Activated T-cell treated with anti-CD3 and anti-CD28 coated beads for 4 hours (primary cell): ENCODE measurements around the gene SEMA3F.

Source experiments
- DNase-seq: peaks from one replicate; pipeline ENCODE4 v3.0.0-alpha.2; 2020

Gene SEMA3F

GRCh38 chr3:50171540-50172301 is 16.6 kb downstream of the SEMA3F start:
- no peak for DNase-seq

DNA sequence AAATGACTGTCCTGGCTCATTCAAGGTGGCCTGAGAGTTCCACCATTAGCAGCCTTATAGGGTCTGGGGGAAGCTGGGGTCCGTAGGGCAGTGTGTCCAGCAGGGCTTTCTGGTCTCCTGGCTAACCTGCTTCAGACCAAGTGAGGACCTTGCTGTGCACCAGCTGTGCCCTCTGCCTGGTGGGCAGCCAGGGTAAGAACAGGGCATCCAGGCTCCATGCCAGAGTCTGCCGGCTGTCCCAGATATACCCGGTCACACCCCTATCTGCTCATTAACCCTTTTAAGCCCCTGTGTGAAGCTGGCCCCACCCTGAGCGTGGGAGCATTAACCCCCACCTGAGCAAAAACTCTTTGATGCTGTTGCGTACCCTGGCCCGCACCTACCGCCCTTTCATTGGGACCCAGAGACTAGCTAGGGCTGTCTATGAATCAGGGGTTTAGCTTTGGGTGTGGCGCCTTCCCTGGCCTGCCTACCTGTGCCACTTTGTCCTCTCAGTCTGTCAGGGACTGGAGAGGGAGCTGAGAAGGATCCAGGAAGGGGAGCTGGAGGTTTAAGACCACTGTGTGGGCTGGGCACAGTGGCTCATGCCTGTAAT is 17.6 kb downstream of the SEMA3F start:
- no peak for DNase-seq

GRCh38 chr3:50173685-50174516 is 18.8 kb downstream of the SEMA3F start:
- DNase-seq, result no peak

GRCh38 chr3:50174517-50174895 is 19.4 kb downstream of the SEMA3F start:
- DNase-seq, result no peak

DNA sequence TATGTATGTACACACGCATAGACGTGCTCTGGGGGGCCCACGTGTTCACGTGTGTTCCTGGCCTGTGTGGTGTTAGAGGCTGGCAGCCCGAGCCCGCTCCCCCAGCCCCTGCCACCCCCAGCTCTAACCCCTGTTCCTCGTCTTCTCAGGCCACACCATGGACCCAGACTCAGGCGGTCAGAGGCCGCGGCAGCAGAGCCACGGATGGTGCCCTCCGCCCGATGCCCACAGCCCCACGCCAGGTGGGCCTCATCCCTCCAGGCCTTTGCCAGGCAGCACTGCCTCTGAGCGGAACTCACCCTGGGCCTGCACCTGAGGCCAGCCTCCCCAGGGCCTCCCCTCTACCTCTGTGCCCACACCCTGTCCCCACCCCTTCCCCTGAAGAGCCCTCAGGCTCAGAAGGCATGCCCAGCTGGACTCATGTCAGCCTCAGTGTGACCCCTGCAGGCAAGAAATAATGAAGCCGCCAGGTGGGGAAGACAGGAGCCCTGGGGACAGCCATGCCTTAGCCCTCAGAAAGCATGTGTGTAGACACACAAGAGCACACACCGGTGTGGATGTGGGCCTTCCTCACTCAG is 19.9 kb downstream of the SEMA3F start:
- no peak for DNase-seq

GRCh38 chr3:50177346-50177745 is 22.2 kb downstream of the SEMA3F start:
- DNase-seq, result no peak

- no peak for DNase-seq
Observed at GRCh38 chr3:50179710-50180109, 24.6 kb downstream of the SEMA3F start.

GRCh38 chr3:50181985-50182384 is 26.9 kb downstream of the SEMA3F start:
- DNase-seq, result no peak

GRCh38 chr3:50182533-50183099 is 27.5 kb downstream of the SEMA3F start:
- no peak for DNase-seq

DNA sequence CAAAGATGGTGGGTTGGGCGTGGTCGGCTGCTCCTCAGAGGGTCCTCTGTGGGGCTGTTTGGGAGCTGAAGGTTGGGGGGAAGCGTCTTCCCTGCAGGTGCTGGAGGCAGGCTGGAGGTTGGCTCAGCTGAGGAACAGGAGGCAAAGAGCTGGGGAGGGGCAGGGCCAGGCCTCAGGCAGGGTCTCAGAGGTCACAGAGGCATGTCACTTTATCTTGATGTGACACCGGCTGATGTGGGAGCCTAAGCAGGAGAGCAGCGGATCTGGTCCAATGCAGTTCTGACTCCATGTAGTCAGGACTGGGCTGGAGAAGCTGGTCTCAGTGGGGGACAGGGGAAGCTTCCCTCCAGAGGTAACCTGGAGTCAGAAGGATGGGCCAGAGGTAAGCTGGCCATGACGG is 28.6 kb downstream of the SEMA3F start:
- DNase-seq, result no peak

DNA sequence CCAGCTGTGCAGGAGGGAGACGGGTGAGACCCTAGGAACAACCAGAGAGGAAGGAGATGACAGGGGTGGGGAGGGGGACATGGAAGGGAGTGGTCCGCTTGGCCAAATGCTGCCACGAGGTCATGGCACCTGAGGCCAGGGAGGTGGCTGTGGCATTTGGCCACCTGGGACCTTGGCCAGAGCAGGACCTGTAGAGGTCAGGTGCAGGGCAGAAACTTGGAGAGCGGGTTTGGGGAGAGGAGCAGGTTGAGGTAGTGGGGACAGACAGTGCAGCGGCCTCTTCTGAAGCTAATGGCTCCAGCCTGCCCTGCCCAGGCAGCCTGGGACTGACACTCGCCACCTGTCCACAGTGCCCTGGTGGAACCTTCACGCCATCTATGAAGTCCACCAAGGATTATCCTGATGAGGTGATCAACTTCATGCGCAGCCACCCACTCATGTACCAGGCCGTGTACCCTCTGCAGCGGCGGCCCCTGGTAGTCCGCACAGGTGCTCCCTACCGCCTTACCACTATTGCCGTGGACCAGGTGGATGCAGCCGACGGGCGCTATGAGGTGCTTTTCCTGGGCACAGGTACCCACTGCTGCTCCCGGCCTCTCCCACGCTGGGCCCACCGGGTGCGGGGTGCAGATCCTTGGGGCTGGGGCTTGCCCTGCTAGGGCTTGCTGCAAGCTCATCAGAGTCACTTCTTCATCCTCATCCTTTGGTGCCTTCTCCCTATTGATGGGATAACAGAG is 29.3 kb downstream of the SEMA3F start:
- DNase-seq, result no peak

DNA sequence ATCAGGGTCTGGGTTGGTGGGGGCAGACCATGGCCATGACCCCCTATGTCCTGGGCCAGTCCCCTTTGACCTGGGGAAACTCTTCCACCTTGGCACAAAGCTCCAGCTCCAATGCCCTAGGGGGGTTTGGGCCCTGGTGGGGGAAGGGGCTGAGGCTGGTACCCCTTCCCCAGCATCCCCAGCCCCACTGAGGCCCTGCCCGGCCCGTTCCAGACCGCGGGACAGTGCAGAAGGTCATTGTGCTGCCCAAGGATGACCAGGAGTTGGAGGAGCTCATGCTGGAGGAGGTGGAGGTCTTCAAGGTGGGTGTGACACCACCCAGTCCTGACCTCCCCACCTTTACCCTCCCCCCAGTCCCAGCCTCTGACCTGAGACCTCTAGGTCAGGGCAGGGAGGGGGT is 30.1 kb downstream of the SEMA3F start:
- no peak for DNase-seq

- no peak for DNase-seq
Observed at GRCh38 chr3:50186096-50186495, 31.0 kb downstream of the SEMA3F start.

- DNase-seq, result no peak
Observed at GRCh38 chr3:50187750-50188149, 32.6 kb downstream of the SEMA3F start.

- no peak for DNase-seq
Observed at GRCh38 chr3:50189274-50189673, 34.1 kb downstream of the SEMA3F start.

DNA sequence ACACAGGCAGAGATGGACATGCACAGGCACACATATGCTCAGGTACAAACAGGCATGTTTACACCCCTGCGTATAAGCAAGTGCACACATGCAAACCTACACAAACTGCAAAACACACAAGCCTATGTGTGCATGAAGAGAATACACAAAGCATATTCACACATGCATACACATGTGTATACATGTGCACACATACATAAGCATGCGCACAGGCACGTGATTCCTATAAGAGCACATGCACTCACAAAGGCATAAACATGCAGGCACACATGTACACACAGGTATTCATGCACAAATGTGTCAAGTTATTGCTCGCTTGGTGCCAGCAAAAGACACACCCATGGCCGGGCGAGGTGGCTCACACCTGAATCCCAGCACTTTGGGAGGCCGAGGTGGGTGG is 34.9 kb downstream of the SEMA3F start:
- DNase-seq, result no peak

DNA sequence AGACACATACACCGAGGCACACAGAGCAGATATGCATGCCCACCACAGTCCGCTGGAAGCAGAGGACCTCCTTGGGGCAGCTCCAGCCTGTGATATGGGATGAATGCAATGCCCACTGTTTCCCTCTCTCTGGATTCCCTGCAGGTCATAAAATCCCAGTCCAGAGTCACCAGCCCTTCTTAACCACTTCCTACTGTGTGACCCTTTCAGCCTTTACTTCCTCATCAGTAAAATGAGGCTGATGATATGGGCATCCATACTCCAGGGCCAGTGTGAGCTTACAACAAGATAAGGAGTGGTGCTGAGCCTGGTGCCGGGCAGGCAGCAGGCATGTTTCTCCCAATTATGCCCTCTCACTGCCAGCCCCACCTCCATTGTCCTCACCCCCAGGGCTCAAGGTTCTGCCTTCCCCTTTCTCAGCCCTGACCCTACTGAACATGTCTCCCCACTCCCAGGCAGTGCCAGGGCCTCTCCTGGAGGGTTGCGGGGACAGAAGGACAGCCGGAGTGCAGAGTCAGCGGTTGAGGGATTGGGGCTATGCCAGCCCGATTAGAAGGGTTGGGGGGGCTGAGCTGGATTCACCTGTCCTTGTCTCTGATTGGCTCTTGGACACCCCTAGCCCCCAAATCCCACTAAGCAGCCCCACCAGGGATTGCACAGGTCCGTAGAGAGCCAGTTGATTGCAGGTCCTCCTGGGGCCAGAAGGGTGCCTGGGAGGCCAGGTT is 36.0 kb downstream of the SEMA3F start, which contains the start of gene GNAT1:
TSS of gene GNAT1 (plus strand) at position 675 of the 725 bp plus-strand sequence. CDS start 116 bp downstream, outside the sequence.
- no peak for DNase-seq

- DNase-seq, result no peak
Observed at GRCh38 chr3:50192124-50192523, 37.0 kb downstream of the SEMA3F start.

- peak; percentile 85 for DNase-seq
Observed at GRCh38 chr3:50192689-50193141, 37.6 kb downstream of the SEMA3F start.

GRCh38 chr3:50193286-50193685 is 38.2 kb downstream of the SEMA3F start:
- DNase-seq, result no peak

DNA sequence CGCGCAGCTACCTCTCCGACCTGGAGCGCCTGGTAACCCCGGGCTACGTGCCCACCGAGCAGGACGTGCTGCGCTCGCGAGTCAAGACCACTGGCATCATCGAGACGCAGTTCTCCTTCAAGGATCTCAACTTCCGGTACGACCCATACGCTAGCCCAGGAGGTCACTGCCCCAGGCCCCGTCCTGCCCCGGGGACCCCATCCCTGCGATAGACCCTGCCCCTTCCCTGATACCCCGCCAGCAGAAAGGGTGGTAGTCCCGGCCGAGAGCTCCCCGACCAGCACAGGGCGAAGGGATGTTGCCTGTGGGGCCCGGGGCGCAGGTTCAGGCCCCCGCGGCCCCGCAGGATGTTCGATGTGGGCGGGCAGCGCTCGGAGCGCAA is 38.6 kb downstream of the SEMA3F start:
- DNase-seq, result no peak
